GM12878 (cell line): ENCODE measurements around the gene PPFIA4. TPM values are rescaled to one million over a fixed set of nuclear protein-coding genes. Genes with fewer than 3 reads are reported as not detected.

ENCODE experiments used
- ATAC-seq: fragments of 200-7000 bp; cut with Tn5 transposase; 3 replicates; pipeline ENCODE4 v1.9.1; 2020; ENCODE audit warnings: mild to moderate bottlenecking, moderate library complexity
- BruUV-seq: library from RNA; stranded (reverse); fragments of 400-500 nt; replicated peaks from 2 replicates; lab custom pipeline; 2021; lab: Mats Ljungman, UMichigan
- CTCF ChIA-PET: fragments of 300-600 bp; sonication (Branson Sonifier 250); formaldehyde crosslinking; extraction: SDS; loops from one replicate; lab custom pipeline; 2021; ENCODE audit warnings: inconsistent platforms; lab: Yijun Ruan, JAX
- POLR2A ChIA-PET: fragments of 350-600 bp; formaldehyde crosslinking; extraction: SDS; loops from one replicate; lab custom pipeline; 2021; ENCODE audit warnings: inconsistent platforms; lab: Charles Lee
- RAD21 ChIA-PET: fragments of 300-600 bp; sonication (Branson Sonifier 250); formaldehyde crosslinking; loops from one replicate; lab custom pipeline; 2023; ENCODE audit warnings: antibody characterized with exemption; ENCODE audit not compliant: unreplicated experiment; lab: Charles Lee
- SMC1A ChIA-PET: fragments of 300-600 bp; sonication (Branson Sonifier 250); formaldehyde crosslinking; loops from one replicate; lab custom pipeline; 2023; ENCODE audit not compliant: unreplicated experiment, uncharacterized antibody; lab: Charles Lee
- DNase-seq: peaks from one replicate; pipeline ENCODE4 v3.0.0-alpha.2; 2011; ENCODE audit warnings: low read depth, low spot score
- FAIRE-seq: peaks from 3 replicates; lab custom pipeline; 2011; peaks lifted over from hg19 to GRCh38; lab: Jason Lieb, UNC
- H2AFZ ChIP-seq: 2 replicates; pipeline ENCODE4 v1.6.0; 2011; ENCODE audit warnings: low read depth, low read length, control low read depth; ENCODE audit not compliant: control insufficient read depth
- H3K27ac ChIP-seq: 2 replicates; pipeline ENCODE4 v1.5.1; 2011; ENCODE audit warnings: control low read depth; ENCODE audit not compliant: control insufficient read depth, insufficient read depth
- H3K27me3 ChIP-seq, 2 experiments: replicated peaks in 1 of 2; 2 replicates each; pipeline versions ENCODE4 v1.6.0 to v1.6.1; 2011; ENCODE audit warnings: low read length in 1 of 2; ENCODE audit not compliant: control insufficient read depth in 2 of 2, insufficient read depth in 2 of 2
- H3K36me3 ChIP-seq, 2 experiments: 2 replicates each; pipeline ENCODE4 v1.5.1; 2011; ENCODE audit warnings: low read length in 1 of 2; ENCODE audit not compliant: control insufficient read depth in 2 of 2, insufficient read depth in 2 of 2
- H3K4me1 ChIP-seq: 2 replicates; pipeline ENCODE4 v1.6.1; 2011; ENCODE audit warnings: mild to moderate bottlenecking, low read length, moderate library complexity, mixed read lengths; ENCODE audit not compliant: control insufficient read depth, insufficient read depth
- H3K4me2 ChIP-seq: 2 replicates; pipeline ENCODE4 v1.6.0; 2011; ENCODE audit warnings: control low read depth; ENCODE audit not compliant: control insufficient read depth, insufficient read depth
- H3K4me3 ChIP-seq: fragments of 200-600 bp; sonication (generic); 2 replicates; pipeline ENCODE4 v1.5.1; 2016
- H3K79me2 ChIP-seq: 2 replicates; pipeline ENCODE4 v1.6.0; 2011; ENCODE audit warnings: low read length; ENCODE audit not compliant: control insufficient read depth, insufficient read depth
- H3K9ac ChIP-seq: 2 replicates; pipeline ENCODE4 v1.8.0; 2011; ENCODE audit warnings: low read length, control low read depth, mixed read lengths; ENCODE audit not compliant: control insufficient read depth, insufficient read depth
- H3K9me3 ChIP-seq: replicated peaks from 3 replicates; pipeline ENCODE4 v1.5.1; 2011; ENCODE audit warnings: mild to moderate bottlenecking, low read length; ENCODE audit not compliant: control insufficient read depth, insufficient read depth
- H4K20me1 ChIP-seq: 2 replicates; pipeline ENCODE4 v1.6.0; 2011; ENCODE audit not compliant: control insufficient read depth, insufficient read depth
- ATF7 ChIP-seq: fragments of 450-650 bp; IDR thresholded peaks from 2 replicates; pipeline ENCODE4 v1.6.1; 2016; ENCODE audit warnings: low read depth, mild to moderate bottlenecking
- HDAC6 ChIP-seq: fragments of 200-600 bp; sonication (generic); IDR thresholded peaks from one replicate; pipeline ENCODE4 v1.8.0; 2017; ENCODE audit warnings: antibody characterized with exemption; ENCODE audit not compliant: unreplicated experiment
- JUND ChIP-seq: IDR thresholded peaks from 2 replicates; pipeline ENCODE4 v1.6.1; 2012; ENCODE audit warnings: low read depth, mild to moderate bottlenecking, low read length, improper control_type of control experiment, moderate library complexity
- RAD21 ChIP-seq: IDR thresholded peaks from 2 replicates; pipeline ENCODE4 v1.6.1; 2011; ENCODE audit warnings: mild to moderate bottlenecking, low read depth, low read length, moderate library complexity; ENCODE audit not compliant: insufficient read depth
- RELA ChIP-seq: fragments of 450-650 bp; IDR thresholded peaks from 2 replicates; pipeline ENCODE4 v1.8.0; 2014; ENCODE audit warnings: borderline replicate concordance; ENCODE audit not compliant: partially characterized antibody
- TCF7 ChIP-seq: IDR thresholded peaks from 2 replicates; pipeline ENCODE4 v1.6.1; 2014; ENCODE audit warnings: antibody characterized with exemption, borderline replicate concordance
- ZBED1 ChIP-seq: IDR thresholded peaks from 2 replicates; pipeline ENCODE4 v1.6.1; 2016; ENCODE audit warnings: borderline replicate concordance
- WGBS: methylation state at CpG from one replicate; pipeline ENCODE4 v1.1.6; 2016; ENCODE audit warnings: low lambda C conversion rate; ENCODE audit not compliant: insufficient replicate concordance, insufficient coverage; ENCODE audit errors: missing lambda C conversion rate; 5-methylcytosine and 5-hydroxymethylcytosine counted together
- in situ Hi-C: fragments of 300-500 bp; cut with MboI; formaldehyde crosslinking; loops from 9 replicates; pipeline ENCODE4 v1.14.3; 2018; ENCODE audit warnings: mixed read lengths
- intact Hi-C: fragments of 100-400 bp; cut with micrococcal nuclease; formaldehyde crosslinking; loops from one replicate; pipeline ENCODE4 v1.14.2; 2022; ENCODE audit not compliant: unreplicated experiment
- polyA plus RNA-seq, 11 experiments: library from polyadenylated mRNA; depleted of rRNA in 4 of 11; unstranded in 6 of 11; stranded (reverse) in 5 of 11; fragments of >200 nt; fragmentation: Nextera tagmentation in 4 of 11; fragmentation: Illumina TruSeq in 1 of 11; extraction: Ambion mirVana in 4 of 11; extraction: Trizol in 1 of 11; gene quantifications; 1 replicate in 1 of 11; 2 replicates in 10 of 11; pipeline versions ENCODE4 v1.2.1 to v1.2.3, GENCODE V29; 2011 to 2016; ENCODE audit warnings: inconsistent platforms in 2 of 11, missing spikeins in 2 of 11, low read depth in 1 of 11
- total RNA-seq, 4 experiments: library from RNA; depleted of rRNA in 3 of 4; stranded (reverse); fragments of >200 nt in 3 of 4; fragmentation: Illumina TruSeq in 1 of 4; extraction: Trizol in 1 of 4; gene quantifications; 2 replicates each; pipeline versions ENCODE4 v1.2.1 to v1.2.3, GENCODE V29; 2013 to 2021
- TF ChIP-seq, protein P1 (sequence below): IDR thresholded peaks from 2 replicates; pipeline ENCODE4 v1.6.1; 2012; ENCODE audit warnings: low read depth, low read length, improper control_type of control experiment

Gene PPFIA4
- total and polyA plus RNA-seq, 10 of the 15 experiments (the other 5 are each of a cell fraction or from before 2014, with no cell fraction given): 0.02 to 19.7 (median 0.34) TPM; not detected in 1

DNA sequence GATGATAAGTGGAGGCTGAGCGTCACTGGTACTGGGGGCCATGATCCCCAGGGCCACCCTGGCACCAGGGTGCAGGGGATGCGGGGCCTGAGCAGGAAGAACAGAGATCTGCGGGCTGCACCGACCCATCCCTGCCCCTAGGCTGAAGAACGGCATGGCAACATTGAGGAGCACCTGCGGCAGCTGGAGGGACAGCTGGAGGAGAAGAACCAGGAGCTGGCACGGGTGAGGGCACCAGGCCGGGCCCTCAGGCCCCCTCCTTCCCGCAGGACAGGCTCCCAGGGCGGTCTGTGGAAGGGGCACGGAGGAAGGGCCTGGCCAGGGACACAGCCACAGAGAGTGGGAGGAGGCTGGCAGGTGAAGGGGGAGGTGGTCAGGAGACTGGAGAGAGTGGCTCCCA lies 21.8 kb downstream of the PPFIA4 start:
- TF ChIP-seq ATF7 (no peak), HDAC6 (no peak), TCF7 (no peak)
- FAIRE-seq: no peak
- no peaks in the 10 kb centered on the region for H3K79me2 ChIP-seq
- H3K9ac ChIP-seq: no peak overlapping the region
- ChIA-PET RAD21 (no interaction called here), SMC1A (no interaction called here), POLR2A (no interaction called here), CTCF (no interaction called here)
- H3K27me3 ChIP-seq: peaks cover 0 to 2% of the 10 kb centered on the region in 2 experiments; a peak in 1 of 4 replicates
- no peak overlapping the region for H3K4me2 ChIP-seq
- H3K27ac ChIP-seq: no peak overlapping the region
- DNase-seq: no peak
- no peaks in the 10 kb centered on the region for H3K4me1 ChIP-seq
- H3K9me3 ChIP-seq: no peaks in the 10 kb centered on the region
- intact Hi-C loops: loop anchor here (1.0 kb wide), 1 partner anchor 40 kb away; no protein-coding TSS in a partner anchor
- H3K4me3 ChIP-seq: no peak overlapping the region
- in situ Hi-C loops: no loop called here
- no peaks in the 10 kb centered on the region for H4K20me1 ChIP-seq
- WGBS: 28% methylated on average over 11 of the region's 11 CpGs
- no peaks in the 10 kb centered on the region; a peak in 1 of 4 replicates for H3K36me3 ChIP-seq
- H2AFZ ChIP-seq: no peak overlapping the region
- ATAC-seq: no peak
- TSS peak; percentile 27 for BruUV-seq

DNA sequence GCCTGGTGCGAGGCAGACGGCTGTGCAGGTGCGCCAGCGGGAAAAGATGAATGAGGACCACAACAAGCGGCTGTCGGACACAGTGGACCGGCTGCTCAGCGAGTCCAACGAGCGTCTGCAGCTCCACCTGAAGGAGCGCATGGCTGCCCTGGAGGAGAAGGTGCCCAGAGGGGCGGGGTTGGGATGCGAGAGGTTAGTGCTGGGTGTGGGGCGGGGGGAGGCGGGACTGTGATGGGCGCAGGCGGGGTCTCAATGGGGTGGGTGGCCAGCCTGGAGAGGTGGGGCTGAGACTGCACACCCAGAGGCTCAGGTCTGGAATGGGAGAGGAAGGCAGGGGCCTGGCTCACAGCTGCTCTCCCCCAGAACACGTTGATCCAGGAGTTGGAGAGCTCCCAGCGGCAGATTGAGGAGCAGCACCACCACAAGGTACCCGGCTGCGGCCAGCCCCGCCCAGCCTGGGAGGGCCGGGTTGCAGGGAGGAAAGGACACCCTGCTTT lies 22.3 kb downstream of the PPFIA4 start:
- FAIRE-seq (no peak), DNase-seq (no peak), ATAC-seq (peak; percentile 64)
- Histone ChIP-seq H2AFZ (no peak overlapping the region), H3K4me2 (no peak overlapping the region), H3K27ac (no peak overlapping the region), H3K9me3 (no peaks in the 10 kb centered on the region), H3K79me2 (no peaks in the 10 kb centered on the region), H3K27me3 (peaks cover 0 to 2% of the 10 kb centered on the region in 2 experiments; a peak in 1 of 4 replicates), H3K4me3 (no peak overlapping the region), H3K9ac (no peak overlapping the region), H4K20me1 (no peaks in the 10 kb centered on the region), H3K36me3 (no peaks in the 10 kb centered on the region; a peak in 1 of 4 replicates), H3K4me1 (no peaks in the 10 kb centered on the region)
- ChIA-PET CTCF (no interaction called here), RAD21 (no interaction called here), POLR2A (no interaction called here), SMC1A (no interaction called here)
- intact Hi-C loops: loop anchor here (1.0 kb wide), 1 partner anchor 40 kb away; no protein-coding TSS in a partner anchor
- in situ Hi-C loops: no loop called here
- TF ChIP-seq ZBED1 (no peak), RELA (no peak), JUND (no peak), RAD21 (no peak)
- TF ChIP-seq, protein P1, sequence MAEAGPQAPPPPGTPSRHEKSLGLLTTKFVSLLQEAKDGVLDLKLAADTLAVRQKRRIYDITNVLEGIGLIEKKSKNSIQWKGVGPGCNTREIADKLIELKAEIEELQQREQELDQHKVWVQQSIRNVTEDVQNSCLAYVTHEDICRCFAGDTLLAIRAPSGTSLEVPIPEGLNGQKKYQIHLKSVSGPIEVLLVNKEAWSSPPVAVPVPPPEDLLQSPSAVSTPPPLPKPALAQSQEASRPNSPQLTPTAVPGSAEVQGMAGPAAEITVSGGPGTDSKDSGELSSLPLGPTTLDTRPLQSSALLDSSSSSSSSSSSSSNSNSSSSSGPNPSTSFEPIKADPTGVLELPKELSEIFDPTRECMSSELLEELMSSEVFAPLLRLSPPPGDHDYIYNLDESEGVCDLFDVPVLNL: no peak
- no TSS peak for BruUV-seq
- WGBS: 42% methylated on average over 23 of the region's 23 CpGs
